ENCODE data around the gene VCX3B.
"Not testable (repeated sequence)": the region's sequence is repeated elsewhere in the genome, so short reads cannot be mapped to it uniquely, and the experiment has no call there.

The VCX3B gene

DNA sequence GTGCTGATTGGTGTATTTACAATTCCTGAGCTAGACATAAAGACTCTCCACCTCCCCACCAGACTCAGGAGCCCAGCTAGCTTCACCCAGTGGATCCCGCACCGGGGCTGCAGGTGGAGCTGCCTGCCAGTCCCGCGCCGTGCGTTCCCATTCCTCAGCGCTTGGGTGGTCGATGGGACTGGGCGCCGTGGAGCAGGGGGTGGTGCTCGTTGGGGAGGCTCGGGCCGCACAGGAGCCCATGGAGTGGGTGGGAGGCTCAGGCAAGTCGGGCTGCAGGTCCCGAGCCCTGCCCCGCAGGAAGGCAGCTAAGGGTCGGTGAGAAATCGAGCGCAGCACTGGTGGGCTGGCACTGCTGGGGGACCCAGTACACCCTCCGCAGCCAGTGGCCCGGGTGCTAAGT is 12.3 kb upstream of the VCX3B start:
- H3K79me1 ChIP-seq (ENCODE audit: low read depth, low read length); H3K27ac ChIP-seq (replicated peaks; ENCODE audit: low read length); H2BK15ac ChIP-seq (ENCODE audit: low read length); H2BK120ac ChIP-seq (ENCODE audit: low read depth, low read length); H2BK5ac ChIP-seq (ENCODE audit: low read length); H3K4me3 ChIP-seq (ENCODE audit: low read length in 2 of 2); H3K27me3 ChIP-seq (ENCODE audit: control insufficient read depth in 3 of 3, insufficient read depth in 3 of 3, low read depth in 1 of 3, low read length in 3 of 3); H2AFZ ChIP-seq (ENCODE audit: low read length); H3K9me3 ChIP-seq (replicated peaks in 1 of 2; ENCODE audit: control insufficient read depth in 2 of 2, insufficient read depth in 1 of 2, low read depth in 1 of 2, low read length in 2 of 2); H3K36me3 ChIP-seq (replicated peaks in 1 of 2; ENCODE audit: control insufficient read depth in 2 of 2, insufficient read depth in 2 of 2, low read length in 2 of 2); H3K18ac ChIP-seq (ENCODE audit: low read length); H3K4me2 ChIP-seq (ENCODE audit: insufficient read depth, low read length, poor library complexity, severe bottlenecking); H2BK12ac ChIP-seq (ENCODE audit: low read length); H4K8ac ChIP-seq (ENCODE audit: low read depth, low read length); DNase-seq (ENCODE audit: low spot score); H3K9ac ChIP-seq (ENCODE audit: low read depth, low read length, poor library complexity); H3K4ac ChIP-seq (ENCODE audit: low read length); H3K23ac ChIP-seq (ENCODE audit: low read depth, low read length, poor library complexity); H3K4me1 ChIP-seq (ENCODE audit: control insufficient read depth in 2 of 2, insufficient read depth in 1 of 2, low read depth in 1 of 2, low read length in 2 of 2); H3K14ac ChIP-seq (ENCODE audit: low read length); H4K91ac ChIP-seq (ENCODE audit: low read depth, low read length, poor library complexity); H2AK5ac ChIP-seq (ENCODE audit: low read depth, low read length): not testable (repeated sequence)
- WGBS, 2 donors (ENCODE audit: extremely low coverage in 2 of 2, insufficient read length in 2 of 2, insufficient replicate concordance in 1 of 2) = no CpG with 5 or more reads among the region's 21 CpGs

DNA sequence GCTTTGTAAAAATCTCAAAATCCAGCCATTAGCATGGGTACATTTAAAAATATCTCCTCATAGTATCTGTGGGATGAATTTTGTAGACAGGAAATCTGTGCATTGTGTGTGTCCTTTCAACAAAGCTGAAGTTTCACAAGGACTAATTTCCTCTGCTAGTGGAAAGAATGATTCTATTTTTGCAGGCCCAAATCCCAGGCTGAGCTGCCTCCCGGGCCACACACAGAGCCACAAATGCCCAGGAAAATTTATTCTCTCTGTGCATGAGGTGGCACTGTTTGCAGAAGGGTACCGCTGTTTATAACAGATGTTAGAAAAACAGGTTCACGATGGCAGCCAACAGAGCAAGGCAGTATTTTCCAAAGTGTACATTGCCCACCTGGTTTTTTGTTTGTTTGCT is 11.0 kb upstream of the VCX3B start:
- no peaks in the 10 kb centered on the region for H3K4me1 ChIP-seq (ENCODE audit: control insufficient read depth in 2 of 2, insufficient read depth in 1 of 2, low read depth in 1 of 2, low read length in 2 of 2)
- no peak overlapping the region for H2AK5ac ChIP-seq (ENCODE audit: low read depth, low read length)
- no peaks in the 10 kb centered on the region for H3K9me3 ChIP-seq (replicated peaks in 1 of 2; ENCODE audit: control insufficient read depth in 2 of 2, insufficient read depth in 1 of 2, low read depth in 1 of 2, low read length in 2 of 2)
- no peak overlapping the region for H3K23ac ChIP-seq (ENCODE audit: low read depth, low read length, poor library complexity)
- no peak overlapping the region for H2BK120ac ChIP-seq (ENCODE audit: low read depth, low read length)
- H3K9ac ChIP-seq (ENCODE audit: low read depth, low read length, poor library complexity) = no peak overlapping the region
- H2AFZ ChIP-seq (ENCODE audit: low read length) = no peak overlapping the region
- H3K14ac ChIP-seq (ENCODE audit: low read length) = no peak overlapping the region
- no peaks in the 10 kb centered on the region for H3K36me3 ChIP-seq (replicated peaks in 1 of 2; ENCODE audit: control insufficient read depth in 2 of 2, insufficient read depth in 2 of 2, low read length in 2 of 2)
- WGBS, 2 donors (ENCODE audit: extremely low coverage in 2 of 2, insufficient read length in 2 of 2, insufficient replicate concordance in 1 of 2) = no CpG with 5 or more reads among the region's 3 CpGs
- H3K4me2 ChIP-seq (ENCODE audit: insufficient read depth, low read length, poor library complexity, severe bottlenecking) = no peak overlapping the region
- DNase-seq (ENCODE audit: low spot score) = no peak
- no peak overlapping the region for H2BK15ac ChIP-seq (ENCODE audit: low read length)
- H3K4ac ChIP-seq (ENCODE audit: low read length) = no peak overlapping the region
- no peaks in the 10 kb centered on the region for H3K79me1 ChIP-seq (ENCODE audit: low read depth, low read length)
- no peak overlapping the region for H3K4me3 ChIP-seq (ENCODE audit: low read length in 2 of 2)
- H4K91ac ChIP-seq (ENCODE audit: low read depth, low read length, poor library complexity) = no peak overlapping the region
- no peak overlapping the region for H2BK5ac ChIP-seq (ENCODE audit: low read length)
- no peak overlapping the region for H2BK12ac ChIP-seq (ENCODE audit: low read length)
- H3K27ac ChIP-seq (replicated peaks; ENCODE audit: low read length) = no peak overlapping the region
- H3K27me3 ChIP-seq (ENCODE audit: control insufficient read depth in 3 of 3, insufficient read depth in 3 of 3, low read depth in 1 of 3, low read length in 3 of 3) = no peaks in the 10 kb centered on the region
- H3K18ac ChIP-seq (ENCODE audit: low read length) = no peak overlapping the region
- H4K8ac ChIP-seq (ENCODE audit: low read depth, low read length) = no peak overlapping the region

DNA sequence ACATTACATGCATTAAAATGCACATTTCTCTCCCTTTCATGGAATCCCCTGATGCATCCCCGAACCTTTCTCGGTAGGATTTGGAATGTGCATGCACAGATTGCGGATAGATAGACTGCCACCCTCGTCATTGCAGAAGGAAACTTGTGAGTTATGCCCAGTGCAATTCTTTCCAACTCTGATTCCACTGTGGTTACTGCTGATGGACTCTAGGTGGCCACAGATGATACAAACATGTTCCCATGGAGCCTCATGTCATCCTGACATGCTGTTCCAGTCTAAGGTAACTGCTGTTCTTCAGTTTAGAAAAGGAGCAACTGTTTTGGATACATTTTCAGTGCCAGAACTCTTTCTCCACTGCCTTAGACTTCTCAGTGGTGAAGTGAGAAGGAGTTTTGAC is 9.1 kb upstream of the VCX3B start:
- WGBS, 2 donors (ENCODE audit: extremely low coverage in 2 of 2, insufficient read length in 2 of 2, insufficient replicate concordance in 1 of 2) = no CpG with 5 or more reads among the region's 4 CpGs
- Histone ChIP-seq H3K9me3 (replicated peaks in 1 of 2; ENCODE audit: control insufficient read depth in 2 of 2, insufficient read depth in 1 of 2, low read depth in 1 of 2, low read length in 2 of 2) (no peaks in the 10 kb centered on the region), H2AK5ac (ENCODE audit: low read depth, low read length) (no peak overlapping the region), H2BK120ac (ENCODE audit: low read depth, low read length) (no peak overlapping the region), H3K14ac (ENCODE audit: low read length) (no peak overlapping the region), H2BK5ac (ENCODE audit: low read length) (no peak overlapping the region), H3K4ac (ENCODE audit: low read length) (no peak overlapping the region), H3K4me2 (ENCODE audit: insufficient read depth, low read length, poor library complexity, severe bottlenecking) (no peak overlapping the region), H3K4me3 (ENCODE audit: low read length in 2 of 2) (no peak overlapping the region), H2BK15ac (ENCODE audit: low read length) (no peak overlapping the region), H2BK12ac (ENCODE audit: low read length) (no peak overlapping the region), H3K23ac (ENCODE audit: low read depth, low read length, poor library complexity) (no peak overlapping the region), H3K27ac (replicated peaks; ENCODE audit: low read length) (no peak overlapping the region), H3K27me3 (ENCODE audit: control insufficient read depth in 3 of 3, insufficient read depth in 3 of 3, low read depth in 1 of 3, low read length in 3 of 3) (no peaks in the 10 kb centered on the region), H3K79me1 (ENCODE audit: low read depth, low read length) (no peaks in the 10 kb centered on the region), H3K4me1 (ENCODE audit: control insufficient read depth in 2 of 2, insufficient read depth in 1 of 2, low read depth in 1 of 2, low read length in 2 of 2) (no peaks in the 10 kb centered on the region), H4K91ac (ENCODE audit: low read depth, low read length, poor library complexity) (no peak overlapping the region), H3K36me3 (replicated peaks in 1 of 2; ENCODE audit: control insufficient read depth in 2 of 2, insufficient read depth in 2 of 2, low read length in 2 of 2) (no peaks in the 10 kb centered on the region), H3K18ac (ENCODE audit: low read length) (no peak overlapping the region), H2AFZ (ENCODE audit: low read length) (no peak overlapping the region), H3K9ac (ENCODE audit: low read depth, low read length, poor library complexity) (no peak overlapping the region), H4K8ac (ENCODE audit: low read depth, low read length) (no peak overlapping the region)
- no peak for DNase-seq (ENCODE audit: low spot score)

DNA sequence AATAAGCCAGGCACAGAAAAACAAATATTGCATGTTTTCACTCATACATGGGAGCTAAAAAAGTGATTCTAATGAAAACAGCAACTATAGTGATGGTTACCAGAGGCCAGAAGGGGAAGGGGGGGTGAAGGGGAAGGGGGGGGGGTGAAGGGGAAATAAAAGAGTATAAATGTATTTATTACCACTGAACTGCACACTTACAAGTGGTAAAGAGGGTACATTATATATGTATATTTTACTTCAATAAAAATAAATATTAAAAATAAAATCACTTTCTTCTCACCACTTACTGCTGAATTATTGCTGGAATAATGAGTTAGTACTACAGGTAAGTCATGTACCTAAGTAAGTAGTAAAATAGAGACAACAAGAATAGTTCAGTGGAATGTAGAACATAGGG is 2.1 kb upstream of the VCX3B start:
- no peak overlapping the region for H2AFZ ChIP-seq (ENCODE audit: low read length)
- H4K91ac ChIP-seq (ENCODE audit: low read depth, low read length, poor library complexity) = no peak overlapping the region
- no peak overlapping the region for H3K18ac ChIP-seq (ENCODE audit: low read length)
- no peak overlapping the region for H2AK5ac ChIP-seq (ENCODE audit: low read depth, low read length)
- H4K8ac ChIP-seq (ENCODE audit: low read depth, low read length) = no peak overlapping the region
- no peak overlapping the region for H2BK15ac ChIP-seq (ENCODE audit: low read length)
- H3K23ac ChIP-seq (ENCODE audit: low read depth, low read length, poor library complexity) = no peak overlapping the region
- no peak overlapping the region for H3K4me2 ChIP-seq (ENCODE audit: insufficient read depth, low read length, poor library complexity, severe bottlenecking)
- H3K36me3 ChIP-seq (replicated peaks in 1 of 2; ENCODE audit: control insufficient read depth in 2 of 2, insufficient read depth in 2 of 2, low read length in 2 of 2) = no peaks in the 10 kb centered on the region
- no peak overlapping the region for H3K9ac ChIP-seq (ENCODE audit: low read depth, low read length, poor library complexity)
- H3K79me1 ChIP-seq (ENCODE audit: low read depth, low read length) = no peaks in the 10 kb centered on the region
- H2BK120ac ChIP-seq (ENCODE audit: low read depth, low read length) = no peak overlapping the region
- H3K4me3 ChIP-seq (ENCODE audit: low read length in 2 of 2) = no peak overlapping the region
- no peaks in the 10 kb centered on the region for H3K9me3 ChIP-seq (replicated peaks in 1 of 2; ENCODE audit: control insufficient read depth in 2 of 2, insufficient read depth in 1 of 2, low read depth in 1 of 2, low read length in 2 of 2)
- H2BK5ac ChIP-seq (ENCODE audit: low read length) = no peak overlapping the region
- H3K14ac ChIP-seq (ENCODE audit: low read length) = no peak overlapping the region
- H3K27me3 ChIP-seq (ENCODE audit: control insufficient read depth in 3 of 3, insufficient read depth in 3 of 3, low read depth in 1 of 3, low read length in 3 of 3) = no peaks in the 10 kb centered on the region
- DNase-seq (ENCODE audit: low spot score) = no peak
- no peak overlapping the region for H3K27ac ChIP-seq (replicated peaks; ENCODE audit: low read length)
- no peaks in the 10 kb centered on the region for H3K4me1 ChIP-seq (ENCODE audit: control insufficient read depth in 2 of 2, insufficient read depth in 1 of 2, low read depth in 1 of 2, low read length in 2 of 2)
- H2BK12ac ChIP-seq (ENCODE audit: low read length) = no peak overlapping the region
- no peak overlapping the region for H3K4ac ChIP-seq (ENCODE audit: low read length)
